ENCODE measurements around the gene CBX6. TPM values are rescaled to one million over a fixed set of nuclear protein-coding genes. Genes with fewer than 3 reads are reported as not detected.

The CBX6 gene
- total and polyA plus RNA-seq, 2 of the 8 experiments (the other 6 are each of a cell fraction or from before 2014, with no cell fraction given) = 10.6 to 27.5 TPM

DNA sequence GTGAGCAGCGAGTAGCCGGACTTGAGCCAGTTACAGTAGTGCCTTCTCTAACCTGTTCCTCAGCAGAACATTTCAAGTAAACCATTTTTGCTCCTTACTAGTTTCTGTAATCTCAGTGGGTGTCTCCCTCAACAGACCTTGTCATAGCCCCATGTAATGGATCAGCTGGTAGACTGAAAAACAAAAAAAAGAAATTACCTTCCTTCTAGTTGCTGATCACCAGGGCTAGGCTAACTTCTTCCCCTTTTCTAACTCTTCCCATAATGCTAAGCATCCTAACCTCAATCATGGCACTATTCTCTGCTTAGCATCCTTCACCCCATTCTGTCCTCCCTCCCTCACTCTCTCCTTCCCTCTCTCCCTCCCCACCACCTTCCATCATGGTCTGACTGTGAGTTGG lies 35.8 kb upstream of the CBX6 start:
- no peak overlapping the region for H2BK5ac ChIP-seq (ENCODE audit: low read depth, low read length)
- H2BK15ac ChIP-seq (ENCODE audit: low read length) = no peak overlapping the region
- H3K79me2 ChIP-seq (ENCODE audit: control insufficient read depth in 1 of 2, insufficient read depth in 2 of 2, low read length in 2 of 2) = no peaks in the 10 kb centered on the region
- no peaks in the 10 kb centered on the region for H3K4me1 ChIP-seq (replicated peaks in 1 of 4; ENCODE audit: control insufficient read depth in 3 of 4, insufficient read depth in 4 of 4, low read length in 3 of 4)
- CTCF ChIA-PET (ENCODE audit: partially characterized antibody) = interaction anchor here (0.9 to 1.0 kb wide), 2 partner anchors 16 to 95 kb away, joined by 3 read pairs; no protein-coding TSS in a partner anchor
- no peak overlapping the region for H2BK12ac ChIP-seq (ENCODE audit: low read depth, low read length)
- FAIRE-seq (no peak), DNase-seq (ENCODE audit: low read depth in 1 of 2, low spot score in 2 of 2) (no peak)
- H3K27me3 ChIP-seq (replicated peaks in 1 of 4; ENCODE audit: control insufficient read depth in 3 of 4, extremely low read depth in 1 of 4, insufficient read depth in 3 of 4, low read length in 3 of 4) = no peaks in the 10 kb centered on the region
- 98% methylated on average over 2 of the region's 2 CpGs; no CpG with 5 or more reads in 1 of the 2 experiments for WGBS, 2 experiments (ENCODE audit: extremely low coverage in 1 of 2, insufficient coverage in 1 of 2, insufficient read length in 1 of 2, insufficient replicate concordance in 2 of 2, low coverage in 1 of 2, low lambda C conversion rate in 2 of 2, missing lambda C conversion rate in 1 of 2)
- H3K9me3 ChIP-seq (ENCODE audit: insufficient read depth in 2 of 2, low read depth in 1 of 2, low read length in 1 of 2) = peaks cover 4 to 8% of the 10 kb centered on the region in 2 experiments
- no peak overlapping the region for H2BK120ac ChIP-seq (replicated peaks; ENCODE audit: low read depth, low read length)
- no peak overlapping the region for H3K18ac ChIP-seq (ENCODE audit: extremely low read depth, low read length)
- H3K27ac ChIP-seq (ENCODE audit: low read depth, low read length) = no peak overlapping the region
- no peaks in the 10 kb centered on the region; the same call in 1 of the 2 replicates for H3K23me2 ChIP-seq (ENCODE audit: low read depth, low read length)
- H3K14ac ChIP-seq (ENCODE audit: insufficient read length) = no peak overlapping the region
- no peaks in the 10 kb centered on the region for H3K36me3 ChIP-seq (ENCODE audit: control insufficient read depth in 2 of 4, insufficient read depth in 4 of 4, low read length in 3 of 4)
- H4K20me1 ChIP-seq (replicated peaks in 1 of 2; ENCODE audit: control insufficient read depth in 1 of 2, insufficient read depth in 2 of 2, low read length in 2 of 2) = no peaks in the 10 kb centered on the region
- H4K5ac ChIP-seq (ENCODE audit: insufficient read length, low read depth, low read length) = no peak overlapping the region
- H3K4me3 ChIP-seq (ENCODE audit: extremely low read depth in 1 of 4, insufficient read depth in 2 of 4, low read depth in 3 of 4, low read length in 4 of 4) = no peak overlapping the region
- H3K9ac ChIP-seq (replicated peaks in 1 of 4; ENCODE audit: extremely low read depth in 1 of 4, low read depth in 3 of 4, low read length in 3 of 4) = no peak overlapping the region
- H4K8ac ChIP-seq (ENCODE audit: extremely low read depth, insufficient read depth, low read length) = no peak overlapping the region
- H3K4me2 ChIP-seq (ENCODE audit: insufficient read depth in 1 of 2, low read depth in 2 of 2, low read length in 2 of 2) = no peak overlapping the region
- no peak overlapping the region for H3K23ac ChIP-seq (ENCODE audit: insufficient read length)
- H3K4ac ChIP-seq (replicated peaks; ENCODE audit: insufficient read length, low read depth, low read length) = no peak overlapping the region
- no peak overlapping the region for H3K56ac ChIP-seq (replicated peaks; ENCODE audit: insufficient read length, low read depth, low read length)
- H3K79me1 ChIP-seq (ENCODE audit: low read depth, low read length) = no peaks in the 10 kb centered on the region
- H2BK20ac ChIP-seq (ENCODE audit: low read length) = no peak overlapping the region
- no peak overlapping the region for H2AK5ac ChIP-seq (ENCODE audit: low read depth, low read length)
- POLR2A ChIA-PET (ENCODE audit: partially characterized antibody) = no interaction called here
- no peak overlapping the region for H2AFZ ChIP-seq (ENCODE audit: low read length)
- no peak overlapping the region for H4K91ac ChIP-seq (replicated peaks; ENCODE audit: insufficient read length, low read length)
- TF ChIP-seq RFX5 (IDR thresholded peaks at IDR 0.05; ENCODE audit: borderline replicate concordance, low read depth, low read length) = no peak
- TF ChIP-seq NANOG (IDR thresholded peaks at IDR 0.05; ENCODE audit: insufficient read depth, low read depth, low read length, poor library complexity, severe bottlenecking) = no peak
- TF ChIP-seq, protein P1, sequence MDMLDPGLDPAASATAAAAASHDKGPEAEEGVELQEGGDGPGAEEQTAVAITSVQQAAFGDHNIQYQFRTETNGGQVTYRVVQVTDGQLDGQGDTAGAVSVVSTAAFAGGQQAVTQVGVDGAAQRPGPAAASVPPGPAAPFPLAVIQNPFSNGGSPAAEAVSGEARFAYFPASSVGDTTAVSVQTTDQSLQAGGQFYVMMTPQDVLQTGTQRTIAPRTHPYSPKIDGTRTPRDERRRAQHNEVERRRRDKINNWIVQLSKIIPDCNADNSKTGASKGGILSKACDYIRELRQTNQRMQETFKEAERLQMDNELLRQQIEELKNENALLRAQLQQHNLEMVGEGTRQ (IDR thresholded peaks at IDR 0.05; ENCODE audit: low read length) = no peak
- TF ChIP-seq, protein P2, sequence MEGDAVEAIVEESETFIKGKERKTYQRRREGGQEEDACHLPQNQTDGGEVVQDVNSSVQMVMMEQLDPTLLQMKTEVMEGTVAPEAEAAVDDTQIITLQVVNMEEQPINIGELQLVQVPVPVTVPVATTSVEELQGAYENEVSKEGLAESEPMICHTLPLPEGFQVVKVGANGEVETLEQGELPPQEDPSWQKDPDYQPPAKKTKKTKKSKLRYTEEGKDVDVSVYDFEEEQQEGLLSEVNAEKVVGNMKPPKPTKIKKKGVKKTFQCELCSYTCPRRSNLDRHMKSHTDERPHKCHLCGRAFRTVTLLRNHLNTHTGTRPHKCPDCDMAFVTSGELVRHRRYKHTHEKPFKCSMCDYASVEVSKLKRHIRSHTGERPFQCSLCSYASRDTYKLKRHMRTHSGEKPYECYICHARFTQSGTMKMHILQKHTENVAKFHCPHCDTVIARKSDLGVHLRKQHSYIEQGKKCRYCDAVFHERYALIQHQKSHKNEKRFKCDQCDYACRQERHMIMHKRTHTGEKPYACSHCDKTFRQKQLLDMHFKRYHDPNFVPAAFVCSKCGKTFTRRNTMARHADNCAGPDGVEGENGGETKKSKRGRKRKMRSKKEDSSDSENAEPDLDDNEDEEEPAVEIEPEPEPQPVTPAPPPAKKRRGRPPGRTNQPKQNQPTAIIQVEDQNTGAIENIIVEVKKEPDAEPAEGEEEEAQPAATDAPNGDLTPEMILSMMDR (IDR thresholded peaks at IDR 0.05; ENCODE audit: control extremely low read depth in 1 of 3, insufficient read depth in 1 of 3, low read depth in 1 of 3, low read length in 3 of 3) = no peak
- no peak for TF ChIP-seq TAF1 (IDR thresholded peaks at IDR 0.05; ENCODE audit: low read depth, low read length)
- TF ChIP-seq EZH2 (IDR thresholded peaks at IDR 0.05; ENCODE audit: low read depth, low read length, severe bottlenecking) = no peak
- no peak for TF ChIP-seq BACH1 (IDR thresholded peaks at IDR 0.05; ENCODE audit: low read length)
- TF ChIP-seq GTF2F1 (IDR thresholded peaks at IDR 0.05; ENCODE audit: borderline replicate concordance, low read depth, low read length) = no peak
- no peak for TF ChIP-seq POU5F1 (IDR thresholded peaks at IDR 0.05; ENCODE audit: low read depth, low read length)
- TF ChIP-seq BCL11A (IDR thresholded peaks at IDR 0.05; ENCODE audit: low read depth in 2 of 2, low read length in 2 of 2) = no peak
- no peak for TF ChIP-seq NRF1 (IDR thresholded peaks at IDR 0.05; ENCODE audit: low read depth, low read length)
